SK-N-SH treated with all-trans-retinoic acid at 6 μM for 48 hours (cell line): ENCODE measurements around the gene ABCB11.
"Not testable (repeated sequence)": the region's sequence is repeated elsewhere in the genome, so short reads cannot be mapped to it uniquely, and the experiment has no call there.

ENCODE experiments used
- ATAC-seq: fragments of 200-7000 bp; cut with Tn5 transposase; 3 replicates; pipeline ENCODE4 v1.9.1; 2020; ENCODE audit warnings: mild to moderate bottlenecking, moderate library complexity
- ARNTL ChIP-seq: fragments of 450-650 bp; formaldehyde crosslinking; IDR thresholded peaks from 2 replicates; pipeline ENCODE4 v1.5.0; 2020; ENCODE audit warnings: low read depth, mild to moderate bottlenecking, moderate library complexity, borderline replicate concordance
- BACH2 ChIP-seq: fragments of 250-450 bp; sonication (Bioruptor Pico); IDR thresholded peaks from 2 replicates; pipeline ENCODE4 v1.9.0; 2021; ENCODE audit warnings: mild to moderate bottlenecking, borderline replicate concordance
- CSDC2 ChIP-seq: fragments of 250-450 bp; sonication (Bioruptor Pico); IDR thresholded peaks from 2 replicates; pipeline ENCODE4 v1.5.0; 2020; ENCODE audit warnings: mild to moderate bottlenecking, moderate library complexity
- GLIS3 ChIP-seq: fragments of 250-450 bp; sonication (Bioruptor Pico); IDR thresholded peaks from 2 replicates; pipeline ENCODE4 v1.5.0; 2020; ENCODE audit warnings: mild to moderate bottlenecking, moderate library complexity
- ISL1 ChIP-seq: fragments of 250-450 bp; sonication (Bioruptor Pico); IDR thresholded peaks from 2 replicates; pipeline ENCODE4 v2.1.2; 2022; ENCODE audit warnings: mild to moderate bottlenecking, moderate library complexity
- OSR1 ChIP-seq: fragments of 250-450 bp; sonication (Bioruptor Pico); IDR thresholded peaks from 2 replicates; pipeline ENCODE4 v1.8.0; 2022; ENCODE audit warnings: moderate library complexity, mild to moderate bottlenecking, inconsistent platforms
- RARB ChIP-seq: fragments of 250-450 bp; sonication (Bioruptor Pico); IDR thresholded peaks from 2 replicates; pipeline ENCODE4 v1.8.0; 2021; ENCODE audit warnings: mild to moderate bottlenecking, moderate library complexity
- SNAI2 ChIP-seq: fragments of 250-450 bp; sonication (Bioruptor Pico); IDR thresholded peaks from 2 replicates; pipeline ENCODE4 v1.5.0; 2020; ENCODE audit warnings: mild to moderate bottlenecking, moderate library complexity
- TCF4 ChIP-seq: fragments of 250-450 bp; sonication (Bioruptor Pico); IDR thresholded peaks from 2 replicates; pipeline ENCODE4 v1.8.0; 2021; ENCODE audit warnings: mild to moderate bottlenecking, moderate library complexity, borderline replicate concordance
- TOX ChIP-seq: fragments of 250-450 bp; sonication (Bioruptor Pico); IDR thresholded peaks from 2 replicates; pipeline ENCODE4 v1.8.0; 2021; ENCODE audit warnings: mild to moderate bottlenecking, moderate library complexity, borderline replicate concordance
- ZFP3 ChIP-seq: fragments of 250-450 bp; sonication (Bioruptor Pico); IDR thresholded peaks from 2 replicates; pipeline ENCODE4 v1.5.0; 2020; ENCODE audit warnings: mild to moderate bottlenecking, moderate library complexity
- ZFP30 ChIP-seq: fragments of 450-650 bp; formaldehyde crosslinking; IDR thresholded peaks from 2 replicates; pipeline ENCODE4 v1.5.0; 2022; ENCODE audit warnings: mild to moderate bottlenecking, moderate library complexity
- ZNF565 ChIP-seq: fragments of 450-650 bp; formaldehyde crosslinking; conservative IDR thresholded peaks from 2 replicates; pipeline ENCODE4 v1.5.0; 2020; ENCODE audit warnings: low read depth, mild to moderate bottlenecking, moderate library complexity
- ZNF70 ChIP-seq: fragments of 450-650 bp; formaldehyde crosslinking; IDR thresholded peaks from 2 replicates; pipeline ENCODE4 v1.5.0; 2020; ENCODE audit warnings: mild to moderate bottlenecking, moderate library complexity
- TF ChIP-seq, protein P1 (sequence below): fragments of 250-450 bp; sonication (Bioruptor Pico); IDR thresholded peaks from 2 replicates; pipeline ENCODE4 v1.8.0; 2020; ENCODE audit warnings: mild to moderate bottlenecking, moderate library complexity, borderline replicate concordance
- TF ChIP-seq, protein P2 (sequence below): fragments of 250-450 bp; sonication (Bioruptor Pico); IDR thresholded peaks from 2 replicates; pipeline ENCODE4 v1.5.1; 2021; ENCODE audit warnings: mild to moderate bottlenecking, moderate library complexity
- TF ChIP-seq, protein P3 (sequence below): fragments of 250-450 bp; sonication (Bioruptor Pico); IDR thresholded peaks from 2 replicates; pipeline ENCODE4 v1.5.1; 2020; ENCODE audit warnings: low read depth, mild to moderate bottlenecking, moderate library complexity
- TF ChIP-seq, protein P4 (sequence below): fragments of 250-450 bp; sonication (Bioruptor Pico); IDR thresholded peaks from 2 replicates; pipeline ENCODE4 v1.8.0; 2021; ENCODE audit warnings: low read depth, mild to moderate bottlenecking, moderate library complexity, borderline replicate concordance
- TF ChIP-seq, protein P5 (sequence below): fragments of 250-450 bp; sonication (Bioruptor Pico); IDR thresholded peaks from 2 replicates; pipeline ENCODE4 v1.5.0; 2020; ENCODE audit warnings: mild to moderate bottlenecking, moderate library complexity

Gene ABCB11

DNA sequence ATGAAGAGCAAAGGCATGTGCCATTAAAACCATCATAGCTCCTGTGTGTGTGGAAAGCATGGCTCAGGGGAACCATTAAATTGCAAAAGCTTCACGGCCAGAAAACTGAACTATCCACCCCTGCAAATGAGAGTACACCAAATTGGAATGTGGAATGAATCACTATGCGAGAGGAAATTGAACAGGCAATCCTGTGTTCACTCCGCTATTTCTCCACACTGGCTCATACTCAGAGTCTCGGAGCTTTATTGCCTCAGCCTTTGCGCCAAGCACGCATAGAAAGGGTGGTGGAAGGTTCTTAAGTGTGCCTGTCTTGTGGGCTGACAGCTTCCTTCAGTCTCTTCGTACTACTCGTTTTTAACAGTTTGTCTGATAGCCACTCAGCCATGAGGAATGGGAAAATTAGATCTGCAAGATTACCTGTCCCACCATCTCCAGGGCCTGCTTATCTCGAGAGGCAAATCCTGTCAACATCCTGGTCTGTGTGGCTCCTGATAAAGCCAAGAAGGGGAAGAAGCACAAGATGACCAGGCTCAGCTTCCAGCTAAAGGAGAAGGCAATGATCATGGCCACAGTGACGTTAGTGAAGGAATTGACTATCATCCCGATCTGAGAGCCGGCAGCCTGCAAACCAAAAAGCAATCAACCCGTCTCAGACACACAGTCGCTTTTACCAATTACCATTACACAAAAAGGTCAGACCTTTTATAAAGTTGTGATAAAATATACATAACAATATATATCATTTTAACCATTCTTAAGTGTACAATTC is 95.1 kb downstream of the ABCB11 start:
- no peak for ATAC-seq

DNA sequence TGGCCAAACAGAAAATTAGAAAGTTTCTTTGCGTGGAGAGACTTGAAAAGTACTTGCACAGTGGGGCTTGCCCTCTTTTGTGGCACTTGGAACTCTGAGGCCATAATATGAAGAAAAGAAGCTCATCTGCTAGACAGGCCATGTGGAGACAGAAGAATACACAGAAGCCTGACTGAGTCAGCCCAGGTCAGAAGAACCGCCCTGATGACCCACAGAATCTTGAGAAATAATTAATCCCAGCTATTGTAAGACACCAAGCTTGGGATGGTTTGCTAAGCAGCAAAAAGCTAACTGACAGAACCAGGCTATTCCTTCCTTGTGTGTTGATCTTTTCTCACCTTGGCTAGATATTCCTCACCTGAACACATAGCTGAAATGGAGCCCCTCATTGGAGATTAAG is 96.3 kb downstream of the ABCB11 start:
- no peak for ATAC-seq
- no peak for TF ChIP-seq ZNF565 (CRISPR knock-in tag)
- TF ChIP-seq ARNTL = no peak
- TF ChIP-seq ZNF70 (CRISPR knock-in tag) = no peak
- TF ChIP-seq ISL1 (CRISPR knock-in tag) = no peak
- no peak for TF ChIP-seq RARB
- TF ChIP-seq ZFP30 (CRISPR knock-in tag) = no peak
- TF ChIP-seq BACH2 (CRISPR knock-in tag) = no peak
- TF ChIP-seq GLIS3 (CRISPR knock-in tag) = no peak
- TF ChIP-seq CSDC2 = no peak
- no peak for TF ChIP-seq TOX (CRISPR knock-in tag)
- no peak for TF ChIP-seq TCF4 (CRISPR knock-in tag)
- TF ChIP-seq, protein P1, sequence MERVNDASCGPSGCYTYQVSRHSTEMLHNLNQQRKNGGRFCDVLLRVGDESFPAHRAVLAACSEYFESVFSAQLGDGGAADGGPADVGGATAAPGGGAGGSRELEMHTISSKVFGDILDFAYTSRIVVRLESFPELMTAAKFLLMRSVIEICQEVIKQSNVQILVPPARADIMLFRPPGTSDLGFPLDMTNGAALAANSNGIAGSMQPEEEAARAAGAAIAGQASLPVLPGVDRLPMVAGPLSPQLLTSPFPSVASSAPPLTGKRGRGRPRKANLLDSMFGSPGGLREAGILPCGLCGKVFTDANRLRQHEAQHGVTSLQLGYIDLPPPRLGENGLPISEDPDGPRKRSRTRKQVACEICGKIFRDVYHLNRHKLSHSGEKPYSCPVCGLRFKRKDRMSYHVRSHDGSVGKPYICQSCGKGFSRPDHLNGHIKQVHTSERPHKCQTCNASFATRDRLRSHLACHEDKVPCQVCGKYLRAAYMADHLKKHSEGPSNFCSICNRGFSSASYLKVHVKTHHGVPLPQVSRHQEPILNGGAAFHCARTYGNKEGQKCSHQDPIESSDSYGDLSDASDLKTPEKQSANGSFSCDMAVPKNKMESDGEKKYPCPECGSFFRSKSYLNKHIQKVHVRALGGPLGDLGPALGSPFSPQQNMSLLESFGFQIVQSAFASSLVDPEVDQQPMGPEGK (CRISPR knock-in tag) = no peak
- TF ChIP-seq, protein P2, sequence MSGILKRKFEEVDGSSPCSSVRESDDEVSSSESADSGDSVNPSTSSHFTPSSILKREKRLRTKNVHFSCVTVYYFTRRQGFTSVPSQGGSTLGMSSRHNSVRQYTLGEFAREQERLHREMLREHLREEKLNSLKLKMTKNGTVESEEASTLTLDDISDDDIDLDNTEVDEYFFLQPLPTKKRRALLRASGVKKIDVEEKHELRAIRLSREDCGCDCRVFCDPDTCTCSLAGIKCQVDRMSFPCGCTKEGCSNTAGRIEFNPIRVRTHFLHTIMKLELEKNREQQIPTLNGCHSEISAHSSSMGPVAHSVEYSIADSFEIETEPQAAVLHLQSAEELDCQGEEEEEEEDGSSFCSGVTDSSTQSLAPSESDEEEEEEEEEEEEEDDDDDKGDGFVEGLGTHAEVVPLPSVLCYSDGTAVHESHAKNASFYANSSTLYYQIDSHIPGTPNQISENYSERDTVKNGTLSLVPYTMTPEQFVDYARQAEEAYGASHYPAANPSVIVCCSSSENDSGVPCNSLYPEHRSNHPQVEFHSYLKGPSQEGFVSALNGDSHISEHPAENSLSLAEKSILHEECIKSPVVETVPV (CRISPR knock-in tag) = no peak

More for the DNA sequence above, 95.1 kb downstream of the ABCB11 start:
- TF ChIP-seq ZFP3 (CRISPR knock-in tag) = no peak
- TF ChIP-seq OSR1 (CRISPR knock-in tag) = no peak
- TF ChIP-seq, protein P3, sequence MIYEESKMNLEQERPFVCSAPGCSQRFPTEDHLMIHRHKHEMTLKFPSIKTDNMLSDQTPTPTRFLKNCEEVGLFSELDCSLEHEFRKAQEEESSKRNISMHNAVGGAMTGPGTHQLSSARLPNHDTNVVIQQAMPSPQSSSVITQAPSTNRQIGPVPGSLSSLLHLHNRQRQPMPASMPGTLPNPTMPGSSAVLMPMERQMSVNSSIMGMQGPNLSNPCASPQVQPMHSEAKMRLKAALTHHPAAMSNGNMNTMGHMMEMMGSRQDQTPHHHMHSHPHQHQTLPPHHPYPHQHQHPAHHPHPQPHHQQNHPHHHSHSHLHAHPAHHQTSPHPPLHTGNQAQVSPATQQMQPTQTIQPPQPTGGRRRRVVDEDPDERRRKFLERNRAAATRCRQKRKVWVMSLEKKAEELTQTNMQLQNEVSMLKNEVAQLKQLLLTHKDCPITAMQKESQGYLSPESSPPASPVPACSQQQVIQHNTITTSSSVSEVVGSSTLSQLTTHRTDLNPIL (CRISPR knock-in tag) = no peak
- TF ChIP-seq, protein P4, sequence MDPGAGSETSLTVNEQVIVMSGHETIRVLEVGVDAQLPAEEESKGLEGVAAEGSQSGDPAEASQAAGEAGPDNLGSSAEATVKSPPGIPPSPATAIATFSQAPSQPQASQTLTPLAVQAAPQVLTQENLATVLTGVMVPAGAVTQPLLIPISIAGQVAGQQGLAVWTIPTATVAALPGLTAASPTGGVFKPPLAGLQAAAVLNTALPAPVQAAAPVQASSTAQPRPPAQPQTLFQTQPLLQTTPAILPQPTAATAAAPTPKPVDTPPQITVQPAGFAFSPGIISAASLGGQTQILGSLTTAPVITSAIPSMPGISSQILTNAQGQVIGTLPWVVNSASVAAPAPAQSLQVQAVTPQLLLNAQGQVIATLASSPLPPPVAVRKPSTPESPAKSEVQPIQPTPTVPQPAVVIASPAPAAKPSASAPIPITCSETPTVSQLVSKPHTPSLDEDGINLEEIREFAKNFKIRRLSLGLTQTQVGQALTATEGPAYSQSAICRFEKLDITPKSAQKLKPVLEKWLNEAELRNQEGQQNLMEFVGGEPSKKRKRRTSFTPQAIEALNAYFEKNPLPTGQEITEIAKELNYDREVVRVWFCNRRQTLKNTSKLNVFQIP (CRISPR knock-in tag) = no peak
- TF ChIP-seq SNAI2 (CRISPR knock-in tag) = no peak
- no peak for TF ChIP-seq BACH2 (CRISPR knock-in tag)
- TF ChIP-seq ZFP30 (CRISPR knock-in tag) = no peak
- TF ChIP-seq, protein P1 (CRISPR knock-in tag) = no peak
- TF ChIP-seq, protein P5, sequence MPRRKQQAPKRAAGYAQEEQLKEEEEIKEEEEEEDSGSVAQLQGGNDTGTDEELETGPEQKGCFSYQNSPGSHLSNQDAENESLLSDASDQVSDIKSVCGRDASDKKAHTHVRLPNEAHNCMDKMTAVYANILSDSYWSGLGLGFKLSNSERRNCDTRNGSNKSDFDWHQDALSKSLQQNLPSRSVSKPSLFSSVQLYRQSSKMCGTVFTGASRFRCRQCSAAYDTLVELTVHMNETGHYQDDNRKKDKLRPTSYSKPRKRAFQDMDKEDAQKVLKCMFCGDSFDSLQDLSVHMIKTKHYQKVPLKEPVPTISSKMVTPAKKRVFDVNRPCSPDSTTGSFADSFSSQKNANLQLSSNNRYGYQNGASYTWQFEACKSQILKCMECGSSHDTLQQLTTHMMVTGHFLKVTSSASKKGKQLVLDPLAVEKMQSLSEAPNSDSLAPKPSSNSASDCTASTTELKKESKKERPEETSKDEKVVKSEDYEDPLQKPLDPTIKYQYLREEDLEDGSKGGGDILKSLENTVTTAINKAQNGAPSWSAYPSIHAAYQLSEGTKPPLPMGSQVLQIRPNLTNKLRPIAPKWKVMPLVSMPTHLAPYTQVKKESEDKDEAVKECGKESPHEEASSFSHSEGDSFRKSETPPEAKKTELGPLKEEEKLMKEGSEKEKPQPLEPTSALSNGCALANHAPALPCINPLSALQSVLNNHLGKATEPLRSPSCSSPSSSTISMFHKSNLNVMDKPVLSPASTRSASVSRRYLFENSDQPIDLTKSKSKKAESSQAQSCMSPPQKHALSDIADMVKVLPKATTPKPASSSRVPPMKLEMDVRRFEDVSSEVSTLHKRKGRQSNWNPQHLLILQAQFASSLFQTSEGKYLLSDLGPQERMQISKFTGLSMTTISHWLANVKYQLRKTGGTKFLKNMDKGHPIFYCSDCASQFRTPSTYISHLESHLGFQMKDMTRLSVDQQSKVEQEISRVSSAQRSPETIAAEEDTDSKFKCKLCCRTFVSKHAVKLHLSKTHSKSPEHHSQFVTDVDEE = no peak
- TF ChIP-seq TCF4 (CRISPR knock-in tag) = no peak
- TF ChIP-seq ISL1 (CRISPR knock-in tag) = no peak
- no peak for TF ChIP-seq ZNF565 (CRISPR knock-in tag)
- no peak for TF ChIP-seq RARB

DNA sequence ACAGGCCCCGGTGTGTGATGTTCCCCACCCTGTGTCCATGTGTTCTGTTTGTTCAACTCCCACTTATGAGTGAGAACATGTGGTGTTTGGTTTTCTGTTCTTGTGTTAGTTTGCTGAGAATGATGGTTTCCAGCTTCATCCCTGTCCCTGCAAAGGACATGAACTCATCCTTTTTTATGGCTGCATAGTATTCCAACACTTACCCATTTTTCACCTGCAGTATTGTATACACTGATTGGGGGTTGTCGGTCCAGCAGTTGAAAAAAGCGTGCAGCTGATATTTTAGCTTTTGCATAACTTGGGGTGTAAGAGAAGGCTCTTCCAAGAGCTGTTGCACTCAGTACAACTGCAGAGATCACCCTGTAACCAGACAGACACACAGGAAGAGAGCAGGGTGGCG is 99.0 kb downstream of the ABCB11 start:
- not testable (repeated sequence) for ATAC-seq
